Right renal pelvis (tissue), 4 donors: ENCODE measurements around the gene GALNT4. TPM values are rescaled to one million over a fixed set of nuclear protein-coding genes. Genes with fewer than 3 reads are reported as not detected.

Experiments used
- DNase-seq, 4 donors: peaks; one replicate each; pipeline ENCODE4 v3.0.0-alpha.2; 2013; ENCODE audit warnings: low read depth in 4 of 4, low spot score in 3 of 4, missing footprints in 1 of 4
- polyA plus RNA-seq, 4 donors: library from polyadenylated mRNA; unstranded; fragments of 120-200 nt; gene quantifications; one replicate each; pipeline ENCODE4 v1.2.1, GENCODE V29; 2013; ENCODE audit not compliant: insufficient read length in 4 of 4

The GALNT4 gene
- polyA plus RNA-seq, 4 donors, result 8.8 to 12.8 (median 11.0) TPM

DNA sequence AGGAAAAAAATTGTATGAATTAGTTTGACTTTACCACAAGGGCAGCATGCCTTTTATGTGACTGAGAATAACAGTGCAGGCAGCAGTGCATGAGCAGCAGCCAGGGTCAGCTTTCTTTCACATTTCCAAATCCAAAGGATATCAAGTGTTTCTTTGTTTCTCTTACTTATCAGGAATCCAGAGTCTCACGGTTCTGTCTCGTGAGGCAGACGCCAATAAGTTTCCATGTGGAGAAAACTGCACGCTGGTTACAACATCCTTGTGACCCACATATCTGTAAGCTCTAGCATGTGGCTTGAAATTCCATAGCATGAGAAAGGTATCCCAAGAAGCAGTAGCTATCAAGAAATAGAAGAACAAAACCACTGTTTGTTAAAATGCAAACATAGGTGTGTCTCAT lies 27.6 kb downstream of the GALNT4 start:
- DNase-seq, result no peak

DNA sequence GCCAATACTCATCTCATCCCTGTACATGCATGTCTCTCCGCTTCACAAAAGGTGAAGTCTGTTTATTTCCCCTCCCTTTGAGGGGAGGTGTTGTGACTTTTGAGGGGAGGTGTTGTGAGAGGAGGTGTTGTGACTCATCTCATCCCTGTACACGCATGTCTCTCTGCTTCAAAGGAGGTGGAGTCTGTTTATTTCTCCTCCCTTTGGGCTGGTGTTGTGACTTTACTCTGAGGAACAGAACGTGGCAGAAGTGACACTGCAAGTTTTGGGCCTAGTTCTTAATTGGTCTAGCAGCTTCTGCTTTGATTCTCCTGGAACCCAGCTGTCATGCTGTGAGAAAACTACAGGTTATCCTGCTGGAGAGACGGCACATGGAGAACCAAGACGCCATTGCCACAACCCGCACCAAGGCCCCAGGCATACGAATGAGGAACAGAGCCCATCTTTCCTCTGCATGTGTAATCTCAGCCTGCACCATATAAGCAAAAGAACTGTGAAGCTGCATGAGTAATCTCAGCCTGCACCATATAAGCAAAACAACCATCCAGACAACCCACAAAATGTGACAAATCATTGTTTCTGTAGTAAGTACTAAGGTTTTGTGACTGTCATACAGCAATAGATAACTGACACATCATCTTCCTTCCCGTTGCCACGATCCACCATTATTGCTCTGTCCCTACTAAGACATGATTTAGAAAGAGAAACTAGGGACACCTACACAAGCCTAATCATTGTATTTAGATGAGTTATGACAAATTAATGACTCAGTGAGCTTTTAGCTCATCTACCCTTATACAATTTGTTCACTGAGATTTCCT lies 30.0 kb downstream of the GALNT4 start:
- no peak for DNase-seq

DNA sequence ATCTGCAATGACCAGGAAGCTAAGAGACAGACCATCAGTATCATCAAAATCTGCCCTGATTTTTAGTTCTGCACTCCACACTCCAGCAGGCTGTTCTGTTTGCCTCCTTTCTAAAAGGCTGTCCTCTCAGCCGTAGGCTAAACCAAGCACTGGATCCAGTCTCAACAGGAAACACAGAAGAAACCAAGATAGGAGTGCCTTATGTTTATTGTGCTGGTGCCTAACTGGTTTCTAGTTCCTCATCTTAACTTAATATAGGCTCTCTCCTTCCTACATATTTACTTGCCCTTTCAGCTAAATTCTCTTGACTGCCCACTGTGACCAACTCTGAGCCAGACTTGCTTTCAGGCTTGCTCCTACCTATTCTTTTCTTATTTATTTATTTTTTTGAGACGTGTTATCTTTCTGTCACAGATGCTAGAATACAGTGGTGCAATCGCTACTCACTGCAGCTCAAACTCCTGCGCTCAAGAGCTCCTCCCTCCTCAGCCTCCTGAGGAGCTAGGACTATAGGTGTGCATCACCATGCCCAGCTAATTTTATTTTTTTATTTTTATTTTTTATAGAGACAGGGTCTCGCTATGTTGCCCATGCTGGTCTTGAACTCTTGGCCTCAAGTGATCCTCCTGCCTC lies 30.8 kb downstream of the GALNT4 start:
- no peak for DNase-seq

DNA sequence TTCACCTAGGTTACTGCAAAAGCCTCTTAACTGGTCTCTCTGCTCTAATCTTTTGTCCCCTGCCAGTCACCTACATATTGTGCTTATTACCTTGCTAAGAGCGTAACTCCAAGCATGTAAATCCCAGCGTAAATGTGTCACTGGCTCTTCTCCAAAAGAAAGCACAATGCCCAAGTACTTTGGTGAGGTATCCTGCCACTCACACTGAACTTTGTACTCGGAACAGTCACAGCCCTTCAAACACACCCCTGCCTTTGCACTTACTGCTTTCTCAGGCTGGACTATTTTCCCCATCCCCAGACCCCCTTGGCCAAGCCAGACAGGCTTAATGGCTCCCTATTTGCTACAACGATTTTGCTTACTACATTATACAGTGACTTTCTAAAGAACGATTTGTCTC lies 31.7 kb downstream of the GALNT4 start:
- DNase-seq, result no peak

DNA sequence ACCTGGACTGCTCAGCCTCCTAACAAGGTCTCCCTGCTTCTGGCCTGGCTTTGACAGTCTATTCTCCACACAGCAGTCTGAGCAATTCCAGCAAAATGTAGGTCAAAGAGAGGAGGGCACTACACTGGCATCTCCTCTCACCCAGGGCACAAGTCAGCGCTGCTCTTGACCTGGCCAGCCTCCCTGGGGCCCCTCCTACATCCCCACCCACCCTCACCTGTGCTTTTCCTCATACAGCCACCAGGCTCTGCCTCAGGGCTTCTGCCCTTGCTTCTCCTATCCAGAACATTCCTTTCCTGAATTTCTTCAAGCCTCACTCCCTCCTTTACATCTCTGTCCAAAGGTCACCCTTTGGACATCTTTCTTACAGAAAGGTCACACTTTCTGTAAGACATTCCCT lies 33.7 kb downstream of the GALNT4 start:
- DNase-seq, result no peak

DNA sequence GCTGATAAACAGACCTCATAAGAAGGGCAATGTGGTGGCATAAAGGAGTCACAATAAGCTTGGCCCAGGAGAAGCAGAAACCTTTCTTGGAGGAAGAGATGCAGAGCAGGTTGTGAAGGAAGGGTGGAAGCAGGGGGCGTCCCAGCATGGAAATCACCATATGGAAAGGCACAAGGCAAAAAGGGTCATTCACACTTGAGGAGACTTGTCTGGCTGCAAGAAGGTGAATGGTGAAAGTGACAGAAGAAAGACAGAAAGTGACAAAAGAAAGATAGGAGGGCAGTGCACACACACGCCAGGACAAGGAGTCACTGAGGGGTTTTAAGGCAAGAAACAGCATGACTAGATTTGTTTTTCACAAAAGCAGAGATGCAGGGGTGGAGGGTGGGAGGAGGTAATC lies 38.3 kb downstream of the GALNT4 start:
- DNase-seq, result no peak

DNA sequence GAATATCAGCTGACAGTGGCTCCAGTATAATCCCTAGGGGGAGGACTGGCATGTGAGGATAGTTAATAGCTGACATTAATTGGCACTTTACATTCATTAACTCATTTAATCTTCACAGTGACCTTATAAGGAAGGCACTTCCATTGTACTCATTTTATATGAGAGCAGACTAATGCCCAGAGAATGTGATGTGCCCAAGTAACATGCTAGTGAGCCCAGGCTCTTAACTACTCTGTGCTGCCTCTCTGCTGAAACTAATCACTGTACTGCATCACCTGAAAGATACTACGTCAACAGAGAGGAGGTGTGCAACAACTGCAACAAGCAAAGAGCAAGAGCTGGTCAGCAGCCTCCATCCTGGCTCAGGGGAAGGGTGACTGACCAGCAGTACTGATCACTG lies 40.1 kb downstream of the GALNT4 start:
- no peak for DNase-seq

DNA sequence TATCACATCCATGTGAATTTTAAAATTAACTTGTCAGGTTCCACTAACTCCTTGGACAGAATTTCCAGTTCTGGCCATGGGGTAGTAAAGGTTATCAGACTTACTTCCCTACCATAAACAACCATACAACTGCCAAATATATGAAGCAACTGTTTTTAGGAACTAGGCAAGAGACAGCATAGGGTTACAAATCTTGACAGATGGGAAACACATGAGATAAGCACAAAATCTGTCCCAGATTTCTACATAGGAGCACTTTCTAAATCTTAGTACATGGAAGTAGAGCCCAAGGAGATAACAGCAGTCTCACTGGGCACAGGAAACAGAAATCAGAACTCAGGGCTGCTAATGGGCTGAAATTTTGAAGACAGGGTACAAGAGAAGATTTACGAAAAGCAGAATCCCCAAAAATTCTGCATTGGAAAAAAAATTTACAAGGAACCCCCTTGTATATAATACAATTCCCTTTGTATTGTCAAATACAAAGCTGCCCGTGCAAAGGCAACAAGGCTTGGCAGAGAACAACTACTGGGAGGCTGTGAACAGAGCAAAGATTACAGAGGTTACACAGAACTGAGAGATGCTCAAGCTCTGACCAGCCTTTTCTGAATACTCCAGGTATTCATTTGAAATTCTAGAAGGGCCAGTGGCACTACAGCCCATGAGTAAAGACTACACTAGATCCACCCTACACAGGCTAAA lies 43.2 kb downstream of the GALNT4 start:
- DNase-seq, result no peak

DNA sequence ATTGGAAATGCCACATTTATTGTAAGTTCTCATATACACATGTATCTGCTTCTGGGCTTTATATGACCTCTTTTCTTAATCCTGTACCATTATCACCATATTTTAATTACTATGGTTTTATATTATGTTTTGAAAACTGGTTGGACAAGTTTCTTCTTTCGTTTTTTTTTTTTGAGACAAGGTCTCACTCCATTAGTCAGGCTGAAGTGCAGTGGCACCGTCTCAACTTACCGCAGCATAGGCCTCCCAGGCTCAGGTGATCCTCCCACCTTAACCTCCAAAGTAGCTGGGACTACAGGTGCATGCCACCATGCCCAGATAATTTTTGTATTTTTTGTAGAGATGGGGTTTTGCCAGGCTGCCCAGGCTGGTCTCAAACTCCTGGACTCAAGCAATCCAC lies 44.6 kb downstream of the GALNT4 start:
- DNase-seq, result no peak

DNA sequence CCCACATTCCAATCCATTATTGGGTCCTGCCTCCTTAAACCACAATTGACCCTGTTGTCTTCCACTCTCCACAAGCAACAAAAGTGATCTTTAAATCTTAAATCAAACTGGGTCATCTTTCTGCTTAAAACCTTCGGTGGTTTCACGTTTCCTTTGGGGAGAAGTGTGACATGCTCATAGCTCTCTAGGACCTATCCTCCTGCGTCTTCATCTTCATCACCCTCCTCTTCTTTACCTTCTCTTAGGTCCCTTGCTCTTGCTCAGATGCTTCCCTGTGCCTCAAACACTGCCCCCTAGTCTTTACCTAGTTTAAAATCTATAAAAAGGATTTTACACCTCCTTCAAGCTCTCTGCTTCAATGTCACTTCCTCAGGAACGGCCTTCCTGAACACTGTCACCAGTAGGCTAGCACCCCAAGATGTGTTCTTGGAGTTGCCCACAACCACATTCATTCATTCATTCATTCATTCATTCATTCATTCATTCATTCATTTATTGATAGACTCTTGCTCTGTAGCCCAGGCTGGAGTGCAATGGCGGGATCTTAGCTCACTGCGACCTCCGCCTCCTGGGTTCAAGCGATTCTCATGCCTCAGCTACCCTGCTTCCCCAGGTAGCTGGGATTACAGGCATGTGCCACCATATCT lies 46.8 kb downstream of the GALNT4 start:
- no peak for DNase-seq

DNA sequence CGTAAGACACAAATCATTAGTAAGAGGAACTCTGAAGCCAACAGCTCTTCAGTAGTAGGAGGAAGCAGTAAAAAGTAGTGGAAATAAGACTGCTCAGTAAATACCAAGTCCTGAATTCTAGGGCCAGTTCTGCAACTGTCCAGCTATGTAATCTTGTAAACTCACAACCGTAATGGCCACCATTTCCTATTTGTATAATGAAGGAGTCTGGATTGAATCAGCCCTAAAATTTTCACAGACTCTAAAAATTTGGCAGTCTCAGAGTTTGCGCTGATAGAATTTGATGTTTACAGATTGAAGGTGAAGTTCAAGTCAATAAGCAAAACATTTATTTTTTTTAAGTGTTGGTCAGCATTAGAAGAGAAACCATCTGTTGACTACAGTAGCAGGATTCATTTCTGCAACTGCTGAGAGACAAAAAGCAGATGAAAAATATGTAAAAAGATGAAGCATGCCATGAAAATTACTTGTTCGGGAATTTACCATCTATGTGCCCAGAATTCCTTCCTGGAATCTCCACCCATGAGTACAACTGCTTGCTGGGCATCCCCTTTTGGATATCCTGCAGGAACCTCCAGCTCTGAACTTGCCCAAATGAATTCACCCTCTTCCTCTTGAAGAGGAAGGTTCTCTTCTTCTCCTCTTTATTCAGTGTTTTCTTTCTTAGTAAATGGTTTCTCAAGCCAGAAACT lies 47.5 kb downstream of the GALNT4 start:
- DNase-seq, result no peak

DNA sequence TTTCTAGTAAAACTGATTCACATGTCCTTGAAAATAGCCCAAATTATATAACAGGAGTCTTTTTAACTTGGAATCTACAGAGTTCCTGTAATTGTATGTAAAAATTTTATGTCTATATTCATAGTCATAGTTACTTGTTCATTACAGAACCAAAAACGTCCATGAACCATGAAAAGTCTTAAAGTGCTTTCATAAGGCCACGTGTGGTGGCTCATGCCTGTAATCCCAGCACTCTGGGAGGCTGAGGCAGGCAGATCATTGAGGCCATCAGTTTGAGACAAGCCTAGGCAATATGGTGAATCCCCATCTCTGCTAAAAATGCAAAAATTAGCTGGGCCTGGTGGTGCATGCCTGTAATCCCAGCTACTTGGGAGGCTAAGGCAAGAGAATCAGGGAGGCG lies 48.4 kb downstream of the GALNT4 start:
- no peak for DNase-seq

DNA sequence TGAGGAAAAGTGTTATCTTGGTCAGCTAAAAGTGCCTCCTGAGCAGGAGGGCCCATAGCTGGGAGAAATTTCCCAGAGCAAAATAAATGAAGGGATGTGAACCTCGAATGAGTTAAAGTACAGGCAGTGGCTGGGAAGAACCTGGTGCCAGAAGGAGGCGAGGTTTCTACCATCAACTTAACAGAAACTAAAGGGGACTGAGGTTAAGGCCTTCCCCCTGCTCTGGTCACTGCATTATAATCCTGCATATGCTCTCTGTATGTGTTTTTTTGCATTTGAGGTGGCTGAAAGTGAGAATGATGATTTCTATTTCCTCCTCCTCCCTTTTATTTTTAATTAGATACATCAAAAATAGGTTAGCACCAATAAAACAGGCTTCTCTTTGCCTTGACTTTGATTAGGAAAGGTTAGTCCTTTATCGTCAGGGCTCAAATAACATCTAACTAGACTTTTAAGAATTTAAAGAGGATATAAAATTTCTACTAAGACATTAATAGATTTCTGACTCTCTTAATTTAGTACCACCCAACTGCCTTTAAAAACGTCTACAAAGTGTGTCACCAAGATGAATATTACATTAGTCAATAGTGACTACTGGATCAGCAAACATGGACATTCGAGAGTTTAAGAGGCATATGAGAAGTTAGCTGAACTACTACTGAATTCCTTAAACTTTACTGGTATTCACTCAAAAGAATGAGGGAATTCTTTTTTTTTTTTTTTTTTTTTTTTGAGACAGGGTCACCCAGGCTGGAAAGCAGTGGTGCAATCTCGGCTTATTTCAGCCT lies 49.2 kb downstream of the GALNT4 start:
- no peak for DNase-seq

DNA sequence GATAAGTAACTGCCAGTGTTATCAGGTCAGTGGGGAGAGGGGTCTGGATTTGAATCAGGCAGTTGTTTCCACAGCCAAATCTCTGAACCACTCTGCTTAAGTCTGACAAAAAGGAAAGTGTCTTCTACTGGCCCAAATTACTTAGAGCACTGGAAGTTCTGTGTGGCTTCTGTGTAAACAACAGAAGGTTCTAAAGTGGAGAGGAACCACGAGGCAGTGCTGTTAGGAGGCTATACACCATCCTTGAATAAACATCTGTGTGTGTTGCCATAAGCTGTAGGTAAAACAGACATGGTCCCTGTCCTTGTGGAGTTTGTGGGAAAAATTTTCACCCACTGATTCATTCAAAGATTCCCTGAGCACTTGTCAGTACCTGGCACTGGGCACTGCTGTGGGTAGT lies 50.0 kb downstream of the GALNT4 start:
- no peak for DNase-seq

Other genes with a start within 250 kb of the GALNT4 start
- 10 to 100 TPM; 85.5 to 94.1 (median 88.4) TPM for gene DUSP6, start 172.3 kb downstream of the GALNT4 start, polyA plus RNA-seq
- 10 to 100 TPM; 19.7 to 24.0 (median 22.3) TPM for gene POC1B, start 1.3 kb upstream of the GALNT4 start, polyA plus RNA-seq
- gene ATP2B1, start 184.0 kb upstream of the GALNT4 start, polyA plus RNA-seq, result 100 to 1,000 TPM in 3 of 4 donors, 10 to 100 TPM in 1; 84.8 to 117 (median 105) TPM